ENCODE results near the gene EVX2.

EVX2 gene

DNA sequence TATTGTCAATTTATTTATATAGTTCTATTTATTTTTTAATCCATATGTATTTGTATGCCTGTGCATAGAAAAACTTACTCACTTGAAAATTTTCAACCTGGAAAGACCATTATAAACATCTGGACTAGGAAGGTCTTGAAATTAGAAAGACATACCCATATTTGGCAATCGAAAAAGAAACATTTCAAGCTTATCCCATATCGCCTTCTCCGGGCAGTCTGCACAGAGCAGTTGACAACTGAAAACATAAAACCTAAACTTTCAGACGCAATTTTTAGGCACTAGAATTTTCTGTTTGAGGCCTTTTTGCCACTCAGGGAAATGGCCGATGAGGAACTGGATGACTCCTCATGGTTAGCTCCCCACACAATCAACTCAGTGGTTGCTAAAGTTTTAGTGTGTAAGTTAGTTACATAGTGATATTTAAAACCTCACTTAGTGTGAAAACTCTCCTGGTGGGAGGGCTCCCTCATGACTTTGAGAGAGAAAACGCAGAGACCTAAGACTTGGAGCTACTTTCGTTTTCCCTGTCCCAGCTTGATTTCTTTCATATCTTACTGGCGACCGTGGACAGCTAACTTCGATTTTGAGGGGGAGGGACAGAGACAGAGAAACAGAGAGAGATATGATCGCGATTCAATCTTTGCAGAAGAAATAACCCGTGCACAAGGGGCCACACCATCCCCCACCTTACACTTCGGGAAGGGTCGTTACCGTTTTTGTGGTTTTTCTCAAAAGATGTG lies 12.7 kb upstream of the EVX2 start:
- no peak for DNase-seq (ENCODE audit: low read depth)

DNA sequence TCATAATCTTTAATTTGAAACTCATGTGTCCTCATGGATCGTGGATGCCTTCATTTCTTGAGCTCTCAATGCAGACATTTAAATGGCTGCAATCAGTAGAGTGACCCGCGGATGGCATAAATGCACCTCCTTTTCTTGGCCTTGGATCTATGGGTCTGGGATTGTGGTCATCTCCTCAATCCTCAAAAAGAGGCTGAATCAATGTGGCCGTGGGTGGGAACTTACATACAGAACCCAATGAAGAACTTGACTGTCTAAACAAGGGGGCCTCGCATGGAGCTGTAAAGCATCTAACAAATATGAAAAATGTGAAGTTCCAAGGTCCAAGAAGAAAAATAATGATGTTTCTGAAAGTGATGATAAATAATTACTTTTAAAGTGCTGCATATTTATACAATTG lies 11.7 kb upstream of the EVX2 start:
- DNase-seq (ENCODE audit: low read depth): no peak

DNA sequence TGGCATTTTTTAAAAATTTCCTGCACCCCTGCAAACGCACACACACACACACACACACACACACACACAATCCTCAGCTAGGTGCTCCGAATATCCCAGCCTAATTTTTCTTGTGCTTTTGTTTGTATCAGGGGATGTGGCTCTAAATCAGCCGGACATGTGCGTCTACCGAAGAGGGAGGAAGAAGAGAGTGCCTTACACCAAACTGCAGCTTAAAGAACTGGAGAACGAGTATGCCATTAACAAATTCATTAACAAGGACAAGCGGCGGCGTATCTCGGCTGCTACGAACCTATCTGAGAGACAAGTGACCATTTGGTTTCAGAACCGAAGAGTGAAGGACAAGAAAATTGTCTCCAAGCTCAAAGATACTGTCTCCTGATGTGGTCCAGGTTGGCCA lies 10.6 kb upstream of the EVX2 start:
- DNase-seq (ENCODE audit: low read depth): no peak

DNA sequence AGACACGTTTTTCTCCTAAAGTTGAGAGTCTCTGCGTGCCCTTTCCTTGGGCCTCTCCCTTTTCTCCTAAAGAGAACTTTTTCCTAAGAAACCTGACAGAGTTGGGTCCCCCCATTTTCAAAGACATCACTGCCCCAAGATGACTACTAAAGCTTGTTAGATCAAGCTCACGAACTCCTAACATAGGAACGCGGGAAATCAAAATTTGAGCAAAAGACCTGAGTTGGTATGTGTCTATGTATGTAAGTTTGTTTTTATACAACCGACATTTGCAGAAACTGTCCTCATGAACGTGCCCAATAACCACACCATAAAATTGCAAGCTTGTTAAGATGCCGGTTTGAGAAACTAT lies 10.1 kb upstream of the EVX2 start:
- no peak for DNase-seq (ENCODE audit: low read depth)

DNA sequence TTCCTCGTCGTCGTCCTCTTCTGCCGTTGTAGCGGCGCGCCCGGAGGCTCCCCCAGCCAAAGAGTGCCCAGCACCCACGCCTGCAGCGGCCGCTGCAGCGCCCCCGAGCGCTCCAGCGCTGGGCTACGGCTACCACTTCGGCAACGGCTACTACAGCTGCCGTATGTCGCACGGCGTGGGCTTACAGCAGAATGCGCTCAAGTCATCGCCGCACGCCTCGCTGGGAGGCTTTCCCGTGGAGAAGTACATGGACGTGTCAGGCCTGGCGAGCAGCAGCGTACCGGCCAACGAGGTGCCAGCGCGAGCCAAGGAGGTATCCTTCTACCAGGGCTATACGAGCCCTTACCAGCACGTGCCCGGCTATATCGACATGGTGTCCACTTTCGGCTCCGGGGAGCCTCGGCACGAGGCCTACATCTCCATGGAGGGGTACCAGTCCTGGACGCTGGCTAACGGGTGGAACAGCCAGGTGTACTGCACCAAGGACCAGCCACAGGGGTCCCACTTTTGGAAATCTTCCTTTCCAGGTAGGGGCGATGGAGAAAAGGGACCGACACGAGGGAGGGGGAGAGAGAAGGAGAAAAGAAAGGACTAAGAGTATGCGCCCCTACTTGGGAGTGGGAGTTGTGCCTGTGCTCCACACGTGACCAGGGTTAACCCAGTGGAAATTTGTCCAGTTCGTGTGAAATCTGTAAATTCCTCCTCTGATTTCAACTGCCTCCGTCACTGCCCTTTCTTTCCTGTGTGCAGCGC lies 9.6 kb upstream of the EVX2 start:
- DNase-seq (ENCODE audit: low read depth): no peak

DNA sequence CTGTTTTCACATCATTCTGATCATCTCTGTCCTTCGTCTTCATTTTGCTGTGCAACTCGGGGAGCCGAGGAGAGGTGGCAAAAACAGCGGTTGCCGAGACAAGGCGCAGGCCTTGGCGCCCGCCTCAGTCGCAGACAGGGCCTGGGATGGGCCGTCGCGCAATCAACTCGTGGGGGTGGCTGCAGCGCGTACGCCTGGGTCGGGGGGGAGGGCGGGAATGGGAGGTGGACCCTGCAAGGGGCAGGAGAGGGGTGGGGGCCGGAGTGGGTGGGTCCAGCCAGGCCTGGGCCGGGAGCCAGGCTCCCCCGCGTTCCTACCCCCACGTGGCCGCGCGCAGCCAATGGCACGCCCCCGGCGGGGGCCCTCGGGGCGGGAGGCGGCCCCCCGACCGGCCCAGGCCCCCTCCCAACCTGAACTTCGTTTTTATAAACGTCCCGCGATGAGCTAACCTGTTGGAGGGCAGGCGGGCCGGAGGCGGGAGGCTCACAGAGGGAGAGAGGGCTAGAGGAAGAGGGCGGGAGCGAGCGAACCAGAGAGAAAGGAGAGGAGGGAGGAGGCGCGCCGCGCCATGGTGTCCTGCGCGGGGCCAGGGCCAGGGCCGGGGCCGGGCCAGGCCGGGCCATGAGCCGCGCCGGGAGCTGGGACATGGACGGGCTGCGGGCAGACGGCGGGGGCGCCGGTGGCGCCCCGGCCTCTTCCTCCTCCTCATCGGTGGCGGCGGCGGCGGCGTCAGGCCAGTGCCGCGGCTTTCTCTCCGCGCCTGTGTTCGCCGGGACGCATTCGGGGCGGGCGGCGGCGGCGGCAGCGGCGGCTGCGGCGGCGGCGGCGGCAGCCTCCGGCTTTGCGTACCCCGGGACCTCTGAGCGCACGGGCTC lies 8.7 kb upstream of the EVX2 start, which contains the start of gene HOXD13:
Gene HOXD13, plus strand, starts transcription at position 452 of the 875 bp plus-strand sequence. Its CDS starts 170 bp downstream, at position 622.
- DNase-seq (ENCODE audit: low read depth): no peak

DNA sequence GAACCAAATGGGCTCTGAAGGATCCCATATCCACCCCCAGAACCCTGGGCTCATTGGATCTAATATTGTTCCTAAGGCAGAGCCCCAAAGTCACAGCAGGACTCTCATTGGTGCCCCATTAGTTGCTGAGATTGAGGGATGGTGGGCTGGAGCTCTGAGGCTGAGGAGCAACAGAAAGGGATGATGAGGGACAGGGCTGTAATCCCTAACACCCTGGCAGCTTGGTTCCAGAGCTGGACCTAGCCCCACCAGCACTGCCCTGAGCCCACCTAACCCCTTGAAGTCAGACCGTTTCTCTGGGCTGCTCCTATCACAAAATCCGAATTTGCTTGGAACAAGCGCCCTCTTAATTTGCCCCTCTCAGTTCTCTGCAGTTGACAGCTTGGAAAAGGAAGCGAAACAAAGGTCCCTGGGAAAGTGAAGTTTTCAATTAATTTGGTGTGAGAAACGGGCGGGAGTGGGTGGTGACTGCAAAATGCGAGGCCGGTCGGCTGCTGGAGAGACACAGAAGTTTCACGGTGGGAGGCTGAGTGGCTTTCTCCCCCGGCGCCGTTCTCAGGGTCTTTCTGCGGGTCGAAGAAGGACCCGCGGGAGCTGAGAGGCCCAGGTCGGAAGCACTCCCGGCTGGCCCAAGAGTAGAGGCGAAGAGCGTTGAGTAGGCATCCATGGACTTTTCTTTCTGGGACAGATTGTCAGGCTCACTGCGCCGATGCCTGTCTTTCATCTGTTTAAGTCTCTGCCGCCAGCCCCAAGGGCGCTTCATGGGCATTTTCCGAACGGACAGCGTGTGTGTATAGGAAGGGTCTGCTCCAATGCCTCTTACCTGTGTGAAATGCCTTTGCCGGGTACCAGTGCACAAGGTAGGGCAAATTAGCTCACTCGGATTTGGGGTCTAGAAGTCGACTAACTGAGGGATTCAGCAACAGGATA lies 7.8 kb upstream of the EVX2 start:
- no peak for DNase-seq (ENCODE audit: low read depth)

DNA sequence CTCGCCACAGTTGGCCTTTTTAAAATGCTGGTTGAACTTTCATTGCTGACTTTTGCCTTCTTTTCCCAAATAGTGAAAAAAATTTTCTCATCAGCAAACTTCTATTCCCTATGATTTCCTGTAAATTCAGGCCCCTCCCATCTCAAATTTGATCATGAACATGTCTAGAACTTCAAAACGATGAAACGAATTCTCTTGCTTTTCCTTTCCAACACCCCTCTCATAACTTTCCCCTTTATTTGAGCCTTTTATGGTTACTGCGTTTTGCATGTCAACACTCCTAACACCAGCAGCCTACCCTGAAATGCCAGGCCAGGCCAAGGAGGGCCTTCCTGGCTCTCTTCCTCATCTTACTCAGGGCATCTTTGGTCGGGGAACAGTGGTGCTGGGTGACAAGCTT lies 7.1 kb upstream of the EVX2 start:
- no peak for DNase-seq (ENCODE audit: low read depth)

DNA sequence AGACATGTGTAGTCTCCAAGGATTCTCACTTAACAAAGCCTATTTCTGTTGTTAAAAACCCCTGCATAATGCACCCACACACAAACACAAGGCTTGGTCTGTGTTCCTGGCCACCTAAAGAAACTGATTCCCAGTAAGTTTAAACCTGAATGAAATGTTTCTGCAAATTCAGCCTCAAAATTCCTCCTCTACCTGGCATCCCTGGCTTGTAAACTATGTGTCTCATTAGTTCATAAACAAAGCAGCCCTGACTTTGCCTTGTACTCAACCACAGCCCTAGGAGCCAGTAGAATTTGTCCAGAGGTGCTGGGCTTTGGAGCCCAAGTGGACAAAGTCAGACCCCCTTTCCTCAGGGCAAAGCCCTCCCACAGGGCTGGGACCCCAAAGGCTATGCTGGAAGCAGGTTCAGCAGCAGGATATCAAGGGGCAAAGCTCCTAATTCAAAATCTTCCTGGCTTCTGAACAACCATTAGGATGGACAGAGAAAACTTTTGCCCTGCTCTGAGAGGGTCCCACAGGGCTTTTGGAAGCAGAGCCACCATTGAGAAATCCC lies 6.2 kb upstream of the EVX2 start:
- DNase-seq (ENCODE audit: low read depth): no peak

DNA sequence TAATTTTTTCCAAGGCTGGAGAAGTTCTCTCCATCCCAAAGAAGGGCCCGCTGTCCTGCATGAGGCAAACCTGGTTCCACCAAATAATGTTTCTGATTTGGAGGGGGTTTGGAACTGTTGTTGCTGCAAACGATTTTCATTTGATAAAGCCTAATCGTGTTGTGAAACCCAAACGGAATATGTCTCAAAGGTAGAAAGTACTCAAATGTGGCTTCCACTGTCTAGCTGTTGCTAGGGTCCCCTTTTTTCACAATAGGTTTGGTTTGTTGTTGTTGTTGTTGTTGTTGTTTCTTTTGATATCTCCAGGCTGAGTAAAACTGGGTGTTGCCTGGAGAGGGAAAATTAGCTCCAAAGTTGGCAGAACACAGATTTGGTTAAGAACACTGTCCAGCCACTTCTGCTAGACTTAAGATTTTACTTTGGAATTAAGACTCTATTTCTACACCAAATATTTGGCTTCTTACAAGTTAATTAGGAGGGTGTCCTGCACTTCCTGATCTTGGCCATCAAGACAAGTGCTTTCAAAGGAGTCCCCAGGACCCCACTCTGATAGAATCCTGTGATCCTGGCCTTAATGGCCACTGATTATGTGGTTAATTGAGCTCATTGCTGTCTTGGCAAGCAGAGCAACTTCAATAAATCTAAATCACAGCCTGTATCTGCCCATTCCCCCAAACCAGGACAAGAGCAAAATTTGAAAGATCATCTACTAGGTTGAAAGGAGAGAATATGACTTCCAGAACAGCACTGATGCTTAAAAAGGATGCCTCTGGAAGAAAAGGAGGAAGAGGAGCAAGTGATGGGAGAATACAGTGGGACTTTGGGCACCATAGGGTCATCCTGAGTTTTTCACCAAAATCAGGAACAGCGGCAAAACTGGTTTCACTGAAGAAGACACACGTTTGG lies 5.4 kb upstream of the EVX2 start:
- no peak for DNase-seq (ENCODE audit: low read depth)

DNA sequence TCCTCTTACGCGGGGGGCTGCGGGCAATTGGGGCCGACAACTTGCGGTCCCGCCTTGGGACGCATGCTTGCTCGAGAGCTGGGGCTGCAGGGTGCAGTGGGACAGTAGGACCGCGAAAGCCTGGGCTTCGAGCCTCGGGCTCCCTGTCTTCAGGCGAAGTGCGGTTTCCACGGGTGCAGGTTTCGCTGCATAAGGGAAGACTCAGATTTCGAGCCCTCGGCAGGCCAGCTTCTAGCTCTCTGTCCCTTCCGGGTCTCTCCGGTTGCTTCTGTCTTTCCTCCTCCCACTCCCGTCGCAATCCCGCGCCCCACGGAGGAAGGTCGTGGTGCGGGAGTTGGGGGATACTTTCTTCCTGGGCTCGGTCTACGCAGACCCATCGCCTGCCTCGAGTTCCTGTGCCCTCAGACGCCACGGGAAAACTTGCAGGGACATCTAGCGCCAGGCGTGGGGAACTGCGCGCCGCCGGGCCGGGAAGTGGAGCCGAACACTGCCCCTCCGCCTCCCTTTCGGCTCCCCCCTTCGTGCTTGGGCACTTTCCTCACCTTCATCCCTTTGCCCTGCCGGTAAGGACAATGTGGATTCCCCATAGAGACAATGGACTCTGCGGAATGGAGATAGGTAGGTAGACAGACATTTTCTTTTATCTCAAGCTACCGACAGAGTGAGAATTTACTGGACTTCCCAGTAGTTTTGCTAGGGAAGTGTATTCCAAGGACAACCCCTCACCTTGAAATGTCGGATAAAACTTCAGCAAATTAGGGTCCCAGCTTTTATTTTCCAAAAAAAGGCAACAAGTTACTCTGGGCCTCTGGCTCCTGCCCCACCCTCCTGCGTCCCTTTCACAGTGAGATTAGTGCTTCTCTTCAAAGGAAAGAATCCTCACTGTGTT lies 4.5 kb upstream of the EVX2 start:
- no peak for DNase-seq (ENCODE audit: low read depth)

DNA sequence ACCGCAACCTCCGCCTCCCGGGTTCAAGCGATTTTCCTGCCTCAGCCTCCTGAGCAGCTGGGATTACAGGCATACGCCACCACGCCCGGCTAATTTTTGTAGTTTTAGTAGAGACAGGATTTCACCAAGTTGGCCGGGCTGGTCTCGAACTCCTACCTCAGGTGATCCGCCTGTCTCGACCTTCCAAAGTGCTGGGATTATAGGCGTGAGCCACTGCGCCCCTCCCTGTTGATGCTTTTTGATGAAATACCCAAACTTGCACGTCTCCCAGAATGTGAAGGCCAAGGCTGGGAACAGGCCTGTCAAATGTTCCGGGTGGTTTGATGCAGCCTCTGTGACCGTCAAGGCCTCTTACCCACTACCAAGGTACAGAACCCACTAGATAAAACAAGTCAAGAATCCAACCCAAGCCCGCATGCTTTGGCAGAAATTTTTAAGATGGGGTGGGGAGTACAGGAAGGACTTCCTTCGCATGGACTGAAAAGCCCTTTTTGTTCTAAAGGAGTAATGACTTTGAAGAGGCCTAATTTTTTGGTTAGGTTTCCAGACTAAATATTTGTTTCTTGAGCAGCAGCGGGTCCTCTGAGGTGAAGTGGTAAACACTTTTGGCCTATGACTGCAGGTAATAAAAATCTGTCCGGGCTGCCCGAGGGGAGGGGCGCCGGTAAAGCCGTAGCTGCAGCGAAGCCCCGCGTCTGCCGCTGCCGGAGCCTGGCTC lies 3.7 kb upstream of the EVX2 start:
- no peak for DNase-seq (ENCODE audit: low read depth)

DNA sequence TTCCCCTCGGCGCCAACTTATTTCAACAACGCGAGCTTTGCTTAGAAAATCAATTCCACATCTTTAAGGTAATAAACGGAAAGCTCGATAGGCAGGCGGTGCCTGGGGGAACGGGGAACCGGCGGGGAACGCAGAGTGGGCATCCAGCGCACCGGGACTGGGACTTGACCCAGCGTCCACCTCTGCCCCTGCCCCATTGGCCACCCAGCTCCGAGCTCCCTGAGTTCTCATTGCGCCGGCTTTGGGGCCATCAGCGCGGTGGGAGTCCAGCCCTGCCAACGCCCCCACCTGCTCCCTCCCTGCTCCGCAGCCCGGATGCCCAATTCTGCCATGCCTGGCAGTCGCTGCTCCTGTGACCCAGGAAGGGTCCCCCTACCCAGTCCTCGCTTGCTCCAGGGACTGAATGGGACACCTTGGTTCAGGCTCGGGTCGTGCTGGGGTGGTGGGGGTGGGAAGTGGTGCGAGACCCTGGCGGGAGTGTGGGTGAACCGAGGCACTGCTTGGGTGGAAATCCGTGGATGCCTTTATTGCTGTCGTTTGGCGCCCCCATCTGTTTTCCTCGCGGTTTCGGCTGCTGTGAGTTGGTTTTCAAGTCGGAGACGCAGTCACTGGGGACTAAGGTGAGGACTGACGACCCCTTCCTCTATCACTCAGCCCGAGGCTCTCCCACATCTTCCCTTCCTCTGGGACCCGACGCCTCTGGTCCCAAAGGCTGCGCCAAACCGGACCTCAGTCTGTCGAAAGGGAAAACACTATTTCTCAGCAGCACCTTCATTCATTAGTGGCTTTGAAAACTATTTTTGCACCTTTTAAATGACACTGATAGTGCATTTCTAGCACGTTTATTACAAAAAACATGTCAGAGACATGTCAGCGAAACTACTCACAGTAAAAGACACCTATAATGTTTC lies 2.4 kb upstream of the EVX2 start:
- DNase-seq (ENCODE audit: low read depth): no peak

DNA sequence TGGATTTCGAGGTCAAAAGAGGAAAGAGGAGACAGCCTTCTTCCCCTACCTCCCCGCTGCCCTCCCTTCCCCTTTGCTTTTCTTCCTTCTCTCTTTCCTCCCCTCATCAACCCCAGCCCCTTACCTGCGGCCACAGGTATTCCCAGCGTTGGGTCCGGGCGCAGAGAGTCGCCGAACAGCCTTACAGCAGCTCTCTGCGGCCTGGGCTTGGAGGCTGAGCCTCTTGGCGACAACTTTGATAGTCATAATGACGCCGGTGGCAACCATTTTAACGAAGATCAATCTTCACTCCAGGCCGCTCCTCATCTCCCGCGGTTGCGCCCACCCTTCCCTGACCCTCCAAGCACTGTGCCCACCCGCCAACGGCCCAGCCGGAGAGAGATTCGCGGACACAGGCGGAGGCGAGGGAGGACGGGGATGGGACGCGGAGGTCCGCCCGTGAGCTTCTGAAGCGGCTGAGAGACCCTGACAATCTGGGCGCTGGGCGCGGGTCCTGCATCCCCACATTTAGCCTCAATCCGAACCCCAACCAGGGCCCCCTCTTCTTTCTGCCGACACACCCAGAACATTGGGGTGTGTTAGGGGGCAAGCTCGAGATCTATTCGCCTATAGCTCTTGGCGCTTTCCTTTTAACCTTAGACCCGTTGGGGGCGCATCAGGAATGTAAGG lies 1.5 kb upstream of the EVX2 start:
- DNase-seq (ENCODE audit: low read depth): no peak

DNA sequence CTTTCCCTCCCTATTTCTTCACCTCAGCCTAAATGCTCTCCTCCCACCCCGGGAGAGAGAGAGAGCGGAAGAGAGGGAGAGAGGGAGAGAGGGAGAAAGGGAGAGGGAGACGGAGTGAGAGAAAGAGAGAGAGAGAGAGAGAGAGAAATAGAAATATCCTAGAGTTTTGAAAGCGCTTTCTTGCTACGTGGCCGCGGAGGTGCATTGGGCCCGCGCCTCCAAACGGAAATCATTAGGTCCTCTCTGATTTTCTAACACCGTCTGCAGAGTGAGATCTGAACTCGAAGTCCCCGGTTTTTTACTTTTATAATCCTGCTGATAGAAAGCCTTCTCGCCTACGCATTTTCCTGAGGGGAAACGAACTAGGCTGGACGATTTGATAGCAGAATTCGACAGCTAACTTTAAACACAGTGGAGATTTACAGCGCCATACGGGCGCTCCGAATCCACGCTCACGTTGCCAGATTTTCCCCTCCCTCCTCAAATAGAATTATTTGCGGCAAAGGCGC lies 903 bp upstream of the EVX2 start:
- no peak for DNase-seq (ENCODE audit: low read depth)
